Measurements from ENCODE around the gene CACNG1. TPM values are rescaled to one million over a fixed set of nuclear protein-coding genes. Genes with fewer than 3 reads are reported as not detected.

The CACNG1 gene
- total RNA-seq, 1 donor from 2014 or later: not detected

GRCh38 chr17:67051837-67052236, 7.5 kb downstream of the CACNG1 start:
- Histone ChIP-seq H3K4me1 (peaks cover 15% of the 10 kb centered on the region), H3K4me3 (no peak overlapping the region), H3K27ac (replicated peaks) (no peak overlapping the region), H3K27me3 (ENCODE audit: low read depth) (no peaks in the 10 kb centered on the region), H3K36me3 (no peaks in the 10 kb centered on the region), H3K9me3 (replicated peaks) (peaks cover 31% of the 10 kb centered on the region)
- intact Hi-C loops (cut with micrococcal nuclease): no loop called here
- TF ChIP-seq CTCF (IDR thresholded peaks at IDR 0.05; ENCODE audit: borderline replicate concordance): no peak
- no peak for DNase-seq

DNA sequence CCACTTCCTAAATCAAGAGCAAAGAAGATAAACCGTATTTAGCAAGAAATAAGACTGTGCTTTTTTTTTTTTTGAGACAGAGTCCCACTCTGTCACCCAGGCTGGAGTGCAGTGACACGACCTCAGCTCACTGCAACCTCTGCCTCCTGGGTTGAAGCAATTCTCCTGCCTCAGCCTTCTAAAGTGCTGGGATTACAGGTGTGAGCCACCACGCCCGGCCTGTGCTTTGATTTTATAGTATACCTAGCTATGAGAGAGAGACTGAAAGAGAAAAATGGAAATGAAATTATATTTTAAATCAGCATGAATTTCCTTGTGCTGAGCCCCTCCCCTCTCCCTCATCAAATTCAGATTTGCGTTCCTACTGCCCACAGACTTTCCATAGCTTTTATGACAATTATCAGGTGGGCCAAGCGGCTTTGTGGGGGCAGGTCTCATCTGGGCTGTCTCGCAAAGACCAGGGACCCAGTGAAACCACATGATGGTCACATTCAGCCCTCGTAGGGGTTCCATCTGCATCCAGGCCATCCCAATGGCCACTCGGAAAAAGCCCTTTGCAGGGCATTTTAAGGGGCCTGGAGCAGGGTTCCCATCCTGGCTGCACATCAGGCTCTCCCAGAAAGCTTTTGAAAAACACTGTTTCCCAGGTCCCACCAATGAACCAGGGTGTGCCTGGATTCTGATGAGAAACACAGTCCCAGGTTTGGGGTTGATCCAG, 8.5 kb downstream of the CACNG1 start:
- H3K27ac ChIP-seq (replicated peaks): no peak overlapping the region
- H3K9me3 ChIP-seq (replicated peaks): peaks cover 23% of the 10 kb centered on the region
- no peak for TF ChIP-seq CTCF (IDR thresholded peaks at IDR 0.05; ENCODE audit: borderline replicate concordance)
- peaks cover 21% of the 10 kb centered on the region for H3K4me1 ChIP-seq
- intact Hi-C loops (cut with micrococcal nuclease): no loop called here
- H3K27me3 ChIP-seq (ENCODE audit: low read depth): no peaks in the 10 kb centered on the region
- no peak overlapping the region for H3K4me3 ChIP-seq
- no peaks in the 10 kb centered on the region for H3K36me3 ChIP-seq
- DNase-seq: no peak

DNA sequence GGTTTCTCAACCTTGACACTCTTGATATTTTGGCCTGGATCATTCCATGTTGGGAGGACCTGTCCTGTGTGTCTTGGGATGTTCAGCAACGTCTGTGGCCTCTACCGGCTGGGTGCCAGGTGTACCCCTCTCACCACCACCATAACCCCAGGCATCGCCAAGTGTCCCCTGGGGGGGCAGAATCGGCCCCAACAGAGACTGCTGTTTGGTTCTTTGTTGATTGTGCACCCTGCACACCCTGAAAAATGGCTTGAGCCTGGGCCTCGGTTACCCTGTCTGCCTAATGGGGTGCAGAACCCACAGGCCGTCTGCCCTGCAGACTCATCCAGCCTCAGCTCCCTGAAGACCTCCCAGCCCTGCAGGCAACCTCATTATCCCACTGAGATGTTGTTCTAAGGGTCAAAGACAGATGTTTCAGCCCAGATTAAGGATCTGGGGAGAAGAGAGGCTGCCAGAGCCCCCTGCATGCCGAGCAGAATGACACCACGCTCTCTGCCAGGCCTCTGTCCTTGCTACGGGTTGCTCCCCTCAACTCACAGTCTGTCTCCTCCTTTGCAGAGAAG, 9.2 kb downstream of the CACNG1 start:
- H3K36me3 ChIP-seq: no peaks in the 10 kb centered on the region
- intact Hi-C loops (cut with micrococcal nuclease): no loop called here
- no peaks in the 10 kb centered on the region for H3K27me3 ChIP-seq (ENCODE audit: low read depth)
- H3K4me3 ChIP-seq: no peak overlapping the region
- H3K27ac ChIP-seq (replicated peaks): no peak overlapping the region
- H3K4me1 ChIP-seq: peaks cover 21% of the 10 kb centered on the region
- peaks cover 17% of the 10 kb centered on the region for H3K9me3 ChIP-seq (replicated peaks)
- DNase-seq: no peak
- no peak for TF ChIP-seq CTCF (IDR thresholded peaks at IDR 0.05; ENCODE audit: borderline replicate concordance)

GRCh38 chr17:67054011-67054591, 9.7 kb downstream of the CACNG1 start:
- peaks cover 11% of the 10 kb centered on the region for H3K9me3 ChIP-seq (replicated peaks)

DNA sequence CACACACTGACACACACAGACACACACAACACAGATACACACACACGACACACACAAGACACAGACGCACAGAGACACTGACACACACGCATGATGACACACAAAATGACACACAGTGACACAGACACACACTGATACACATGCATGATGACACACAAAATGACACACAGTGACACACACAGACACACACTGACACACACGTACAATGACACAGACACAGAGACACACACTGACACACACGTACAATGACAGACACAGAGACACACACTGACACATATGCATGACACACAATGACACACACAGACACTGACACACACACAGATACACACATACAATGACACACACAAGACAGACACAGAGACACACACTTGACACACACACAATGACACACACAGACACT, 10.3 kb downstream of the CACNG1 start:
- Histone ChIP-seq H3K4me3 (no peak overlapping the region), H3K9me3 (replicated peaks) (peaks cover 6% of the 10 kb centered on the region), H3K27ac (replicated peaks) (no peak overlapping the region), H3K27me3 (ENCODE audit: low read depth) (no peaks in the 10 kb centered on the region), H3K4me1 (peaks cover 21% of the 10 kb centered on the region), H3K36me3 (no peaks in the 10 kb centered on the region)
- TF ChIP-seq CTCF (IDR thresholded peaks at IDR 0.05; ENCODE audit: borderline replicate concordance): no peak
- intact Hi-C loops (cut with micrococcal nuclease): no loop called here
- no peak for DNase-seq

More at GRCh38 chr17:67054011-67054591, 9.7 kb downstream of the CACNG1 start:
- intact Hi-C loops (cut with micrococcal nuclease): no loop called here
- Histone ChIP-seq H3K36me3 (no peaks in the 10 kb centered on the region), H3K4me1 (peaks cover 21% of the 10 kb centered on the region), H3K4me3 (no peak overlapping the region), H3K27me3 (ENCODE audit: low read depth) (no peaks in the 10 kb centered on the region), H3K27ac (replicated peaks) (no peak overlapping the region)
- DNase-seq: no peak
- TF ChIP-seq CTCF (IDR thresholded peaks at IDR 0.05; ENCODE audit: borderline replicate concordance): no peak

Measured in left ventricle myocardium inferior (tissue), 1 donor.